ENCODE data around the gene ZDHHC9.

The ZDHHC9 gene

GRCh38 chrX:129840344-129840743 is 3.3 kb downstream of the ZDHHC9 start:
- Histone ChIP-seq H3K9ac (ENCODE audit: low read length) (no peak overlapping the region), H3K4me3 (ENCODE audit: low read length) (no peak overlapping the region)

DNA sequence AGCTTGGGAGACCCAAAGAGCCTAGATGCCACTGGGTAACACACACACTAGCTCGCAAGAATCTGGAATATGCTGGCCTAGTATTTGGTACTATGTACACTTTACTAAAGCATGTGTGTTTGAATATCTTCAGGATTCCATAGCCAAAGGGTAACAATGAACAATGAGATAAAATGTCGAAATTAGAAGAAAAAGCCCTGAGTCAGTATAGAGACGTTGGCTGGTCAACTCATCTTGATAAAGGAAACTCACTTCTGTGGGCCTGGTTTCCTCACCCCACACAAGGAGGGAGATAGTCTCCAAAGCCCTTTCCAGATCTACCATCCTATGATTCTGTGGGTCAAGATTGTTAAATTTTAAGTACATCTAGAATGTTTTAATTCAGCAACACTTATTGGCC is 6.9 kb downstream of the ZDHHC9 start:
- H3K4me3 ChIP-seq (ENCODE audit: low read length): no peak overlapping the region
- no peaks in the 10 kb centered on the region for H3K36me3 ChIP-seq (ENCODE audit: control insufficient read depth, insufficient read depth, low read length)
- peaks cover 2% of the 10 kb centered on the region for H3K27me3 ChIP-seq (ENCODE audit: control insufficient read depth, insufficient read depth, low read length)
- no peaks in the 10 kb centered on the region for H3K4me1 ChIP-seq (ENCODE audit: control insufficient read depth, insufficient read depth, low read length)
- no peak overlapping the region for H3K9ac ChIP-seq (ENCODE audit: low read length)
- H3K27ac ChIP-seq (ENCODE audit: low read depth, low read length): no peak overlapping the region

More at GRCh38 chrX:129840344-129840743, 3.3 kb downstream of the ZDHHC9 start:
- no peak overlapping the region for H3K27ac ChIP-seq (ENCODE audit: low read depth, low read length)
- H3K27me3 ChIP-seq (ENCODE audit: control insufficient read depth, insufficient read depth, low read length): peaks cover 4% of the 10 kb centered on the region
- no peaks in the 10 kb centered on the region for H3K36me3 ChIP-seq (ENCODE audit: control insufficient read depth, insufficient read depth, low read length)
- no peaks in the 10 kb centered on the region for H3K4me1 ChIP-seq (ENCODE audit: control insufficient read depth, insufficient read depth, low read length)

DNA sequence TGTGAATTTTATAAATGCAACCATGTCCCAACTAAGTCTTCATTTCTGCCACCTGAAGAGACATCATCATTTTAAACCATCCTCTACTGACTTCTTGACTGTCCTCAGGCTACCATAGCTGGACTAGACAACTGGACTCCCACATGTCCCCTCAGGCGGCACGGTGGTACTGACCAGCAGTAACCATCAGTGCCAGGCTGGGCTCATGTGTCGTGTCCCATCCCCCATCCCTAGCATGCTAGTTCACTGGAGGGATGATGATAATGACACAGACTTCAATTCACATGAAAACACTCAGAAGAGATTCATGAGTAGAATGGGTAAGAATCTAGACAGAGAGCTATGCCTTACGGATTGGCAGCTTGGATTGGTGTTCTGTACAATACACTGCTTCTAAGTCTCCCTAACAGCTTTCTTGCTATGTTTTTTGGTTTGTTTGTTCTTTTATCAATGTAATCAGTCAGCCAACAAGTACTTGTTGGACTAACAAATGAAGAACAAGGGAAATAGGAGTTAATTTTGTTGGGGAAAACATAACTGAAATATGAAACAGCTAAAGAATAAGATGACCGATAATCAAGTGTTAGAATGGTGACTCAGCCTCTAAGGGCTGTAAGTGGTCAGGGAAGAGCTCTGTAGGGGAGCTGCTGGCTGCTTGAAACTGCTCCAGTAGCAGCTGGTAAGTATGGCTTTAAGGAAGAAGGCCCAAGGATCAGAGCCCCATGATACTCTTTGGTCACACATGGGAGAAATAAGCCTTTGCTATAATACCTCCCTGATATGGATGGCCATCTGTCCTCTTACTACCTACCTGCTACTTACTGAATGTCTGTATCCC is 10.3 kb downstream of the ZDHHC9 start:
- Histone ChIP-seq H3K9ac (ENCODE audit: low read length) (no peak overlapping the region), H3K4me1 (ENCODE audit: control insufficient read depth, insufficient read depth, low read length) (no peaks in the 10 kb centered on the region), H3K4me3 (ENCODE audit: low read length) (no peak overlapping the region), H3K27ac (ENCODE audit: low read depth, low read length) (no peak overlapping the region), H3K27me3 (ENCODE audit: control insufficient read depth, insufficient read depth, low read length) (no peaks in the 10 kb centered on the region), H3K36me3 (ENCODE audit: control insufficient read depth, insufficient read depth, low read length) (no peaks in the 10 kb centered on the region)

- no peaks in the 10 kb centered on the region for H3K36me3 ChIP-seq (ENCODE audit: control insufficient read depth, insufficient read depth, low read length)
- H3K4me3 ChIP-seq (ENCODE audit: low read length): no peak overlapping the region
- no peak overlapping the region for H3K27ac ChIP-seq (ENCODE audit: low read depth, low read length)
- H3K9ac ChIP-seq (ENCODE audit: low read length): no peak overlapping the region
- H3K4me1 ChIP-seq (ENCODE audit: control insufficient read depth, insufficient read depth, low read length): no peaks in the 10 kb centered on the region
- no peaks in the 10 kb centered on the region for H3K27me3 ChIP-seq (ENCODE audit: control insufficient read depth, insufficient read depth, low read length)
Observed at GRCh38 chrX:129831091-129831885, 12.4 kb downstream of the ZDHHC9 start.

- Histone ChIP-seq H3K4me3 (ENCODE audit: low read length) (no peak overlapping the region), H3K36me3 (ENCODE audit: control insufficient read depth, insufficient read depth, low read length) (no peaks in the 10 kb centered on the region), H3K4me1 (ENCODE audit: control insufficient read depth, insufficient read depth, low read length) (no peaks in the 10 kb centered on the region), H3K27me3 (ENCODE audit: control insufficient read depth, insufficient read depth, low read length) (no peaks in the 10 kb centered on the region), H3K9ac (ENCODE audit: low read length) (no peak overlapping the region), H3K27ac (ENCODE audit: low read depth, low read length) (no peak overlapping the region)
Observed at GRCh38 chrX:129830494-129830893, 13.2 kb downstream of the ZDHHC9 start.

DNA sequence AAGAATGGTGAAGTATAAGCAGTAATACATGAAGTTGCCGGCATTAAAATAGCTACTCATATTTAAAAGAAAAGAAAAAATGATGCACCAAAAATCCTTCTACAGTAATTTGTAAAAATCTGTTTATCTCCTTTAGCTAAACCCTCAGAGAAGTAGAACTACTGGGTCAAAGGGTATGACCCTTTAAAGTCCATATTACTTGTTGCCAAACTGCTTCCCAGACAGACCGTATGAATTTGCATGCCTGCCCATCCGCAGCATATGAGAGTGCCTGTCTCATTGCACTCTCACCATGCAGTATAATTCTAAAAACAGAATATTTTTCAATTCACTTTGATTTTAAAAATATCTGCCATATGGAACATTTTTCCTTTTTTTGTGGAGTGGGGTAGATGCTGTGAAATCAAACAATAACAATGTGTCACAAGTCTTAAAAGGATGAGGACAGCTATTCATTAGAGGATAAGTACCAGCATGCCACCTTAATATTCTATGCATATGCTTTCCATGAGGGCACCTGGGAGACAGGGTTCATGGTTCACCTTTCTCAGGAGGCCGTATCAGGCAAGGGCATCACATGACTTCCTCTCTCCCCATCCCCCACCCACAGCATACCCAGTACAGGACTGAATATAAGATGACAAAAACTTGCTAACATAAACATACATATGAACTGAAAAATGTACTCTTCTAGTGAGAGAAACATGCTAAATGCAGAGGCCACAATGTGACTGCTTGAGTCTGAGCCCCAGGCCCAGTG is 17.8 kb downstream of the ZDHHC9 start:
- H3K4me3 ChIP-seq (ENCODE audit: low read length): no peak overlapping the region
- H3K27me3 ChIP-seq (ENCODE audit: control insufficient read depth, insufficient read depth, low read length): no peaks in the 10 kb centered on the region
- no peak overlapping the region for H3K27ac ChIP-seq (ENCODE audit: low read depth, low read length)
- H3K4me1 ChIP-seq (ENCODE audit: control insufficient read depth, insufficient read depth, low read length): no peaks in the 10 kb centered on the region
- no peaks in the 10 kb centered on the region for H3K36me3 ChIP-seq (ENCODE audit: control insufficient read depth, insufficient read depth, low read length)
- H3K9ac ChIP-seq (ENCODE audit: low read length): no peak overlapping the region

DNA sequence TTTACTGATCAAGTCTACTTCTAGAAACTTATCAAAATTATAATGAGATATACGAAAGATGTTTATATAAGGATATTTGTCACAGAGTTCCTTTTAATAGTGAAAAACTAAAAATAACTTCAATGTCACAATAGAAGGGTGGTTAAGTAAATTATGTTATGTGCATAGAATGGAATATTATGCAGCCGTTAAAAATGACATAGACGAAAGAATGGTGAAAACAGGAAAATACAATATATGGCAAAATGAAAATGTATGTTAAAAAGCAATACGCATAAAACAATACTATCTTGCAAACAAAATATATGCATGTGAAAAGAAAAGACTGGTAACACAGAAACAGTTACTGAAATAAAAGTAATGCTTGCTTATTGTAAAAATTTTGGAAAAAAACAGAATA is 19.1 kb downstream of the ZDHHC9 start:
- Histone ChIP-seq H3K4me1 (ENCODE audit: control insufficient read depth, insufficient read depth, low read length) (no peaks in the 10 kb centered on the region), H3K27me3 (ENCODE audit: control insufficient read depth, insufficient read depth, low read length) (no peaks in the 10 kb centered on the region), H3K36me3 (ENCODE audit: control insufficient read depth, insufficient read depth, low read length) (no peaks in the 10 kb centered on the region), H3K4me3 (ENCODE audit: low read length) (no peak overlapping the region), H3K9ac (ENCODE audit: low read length) (no peak overlapping the region), H3K27ac (ENCODE audit: low read depth, low read length) (no peak overlapping the region)

- no peaks in the 10 kb centered on the region for H3K27me3 ChIP-seq (ENCODE audit: control insufficient read depth, insufficient read depth, low read length)
- no peaks in the 10 kb centered on the region for H3K36me3 ChIP-seq (ENCODE audit: control insufficient read depth, insufficient read depth, low read length)
- H3K4me1 ChIP-seq (ENCODE audit: control insufficient read depth, insufficient read depth, low read length): no peaks in the 10 kb centered on the region
- no peak overlapping the region for H3K27ac ChIP-seq (ENCODE audit: low read depth, low read length)
- H3K4me3 ChIP-seq (ENCODE audit: low read length): no peak overlapping the region
- no peak overlapping the region for H3K9ac ChIP-seq (ENCODE audit: low read length)
Observed at GRCh38 chrX:129823522-129823921, 20.2 kb downstream of the ZDHHC9 start.

DNA sequence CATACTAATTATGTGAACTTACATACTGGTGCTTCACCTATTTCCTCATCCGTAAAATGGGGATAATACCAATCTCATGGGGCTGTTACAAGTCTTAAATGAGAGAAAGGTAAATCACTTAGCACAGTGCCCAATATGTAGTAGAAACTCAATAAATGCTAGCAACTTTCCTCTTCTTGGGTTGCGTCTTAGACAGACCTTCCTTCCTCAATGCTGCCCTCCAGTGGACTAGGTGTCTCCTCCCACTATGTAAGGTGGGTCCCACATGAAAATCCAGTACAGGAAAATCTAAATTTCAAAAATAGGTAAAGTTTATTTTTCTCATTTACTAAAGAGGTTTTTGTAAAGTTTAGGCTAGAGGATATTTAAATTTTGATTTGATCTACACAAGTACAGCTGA is 20.6 kb downstream of the ZDHHC9 start:
- H3K4me1 ChIP-seq (ENCODE audit: control insufficient read depth, insufficient read depth, low read length): no peaks in the 10 kb centered on the region

DNA sequence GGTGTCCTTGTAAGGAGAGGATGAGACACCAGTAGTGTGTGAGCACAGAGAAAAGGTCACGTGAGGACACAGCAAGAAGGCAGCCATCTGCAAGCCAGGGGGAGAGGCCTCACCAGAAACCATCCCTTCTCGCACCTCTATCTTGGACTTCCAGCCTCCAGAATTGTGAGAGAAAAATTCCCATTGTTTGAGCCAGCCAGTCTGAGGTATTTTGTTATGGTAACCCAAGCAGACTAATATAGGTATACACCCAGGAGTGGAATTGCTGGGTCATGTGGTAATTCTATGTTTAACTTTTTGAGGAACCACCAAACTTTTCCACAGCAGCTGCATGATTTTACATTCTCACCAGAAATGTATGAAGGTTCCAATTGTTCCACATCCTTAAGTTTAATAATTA is 25.6 kb downstream of the ZDHHC9 start:
- no peaks in the 10 kb centered on the region for H3K27me3 ChIP-seq (ENCODE audit: control insufficient read depth, insufficient read depth, low read length)
- no peak overlapping the region for H3K27ac ChIP-seq (ENCODE audit: low read depth, low read length)
- no peak overlapping the region for H3K9ac ChIP-seq (ENCODE audit: low read length)
- no peaks in the 10 kb centered on the region for H3K36me3 ChIP-seq (ENCODE audit: control insufficient read depth, insufficient read depth, low read length)
- no peak overlapping the region for H3K4me3 ChIP-seq (ENCODE audit: low read length)
- no peaks in the 10 kb centered on the region for H3K4me1 ChIP-seq (ENCODE audit: control insufficient read depth, insufficient read depth, low read length)

More for the DNA sequence above, 20.6 kb downstream of the ZDHHC9 start:
- no peak overlapping the region for H3K4me3 ChIP-seq (ENCODE audit: low read length)
- no peaks in the 10 kb centered on the region for H3K27me3 ChIP-seq (ENCODE audit: control insufficient read depth, insufficient read depth, low read length)
- H3K36me3 ChIP-seq (ENCODE audit: control insufficient read depth, insufficient read depth, low read length): no peaks in the 10 kb centered on the region
- no peak overlapping the region for H3K27ac ChIP-seq (ENCODE audit: low read depth, low read length)
- no peak overlapping the region for H3K9ac ChIP-seq (ENCODE audit: low read length)

DNA sequence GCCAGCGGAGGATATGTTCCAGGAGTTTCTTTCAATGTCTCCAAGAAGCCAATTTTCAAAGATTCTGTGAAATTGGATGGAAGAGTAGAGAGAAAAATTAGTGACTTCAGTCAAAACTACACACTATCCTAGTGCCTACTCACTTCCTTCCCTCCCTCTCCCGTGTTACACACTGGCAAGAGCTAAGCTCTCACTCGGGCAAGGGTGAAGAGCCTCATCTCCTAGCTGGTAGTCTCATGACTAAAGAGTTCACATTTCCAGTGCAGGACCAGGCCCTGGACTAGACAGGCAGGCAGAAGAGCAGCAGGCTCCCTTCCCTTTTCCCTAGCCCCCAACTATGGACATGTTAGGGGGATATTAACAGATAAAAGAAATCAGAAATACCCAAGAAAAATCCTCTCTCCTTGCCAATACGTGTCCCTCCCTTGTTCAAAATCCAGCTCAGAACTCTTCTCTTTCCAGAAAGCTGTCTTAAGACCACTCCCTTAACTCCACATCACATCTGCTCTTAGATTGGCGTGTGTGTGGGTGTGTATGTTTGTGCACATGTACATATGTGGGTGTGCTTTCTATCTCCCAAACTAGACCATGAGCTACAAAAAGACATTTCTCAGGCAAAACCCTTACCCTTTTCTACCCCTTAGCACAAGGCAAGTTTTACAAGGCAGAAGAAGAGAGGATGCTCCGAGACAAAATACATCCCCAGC is 29.9 kb downstream of the ZDHHC9 start:
- Histone ChIP-seq H3K9ac (ENCODE audit: low read length) (no peak overlapping the region), H3K4me3 (ENCODE audit: low read length) (no peak overlapping the region), H3K27ac (ENCODE audit: low read depth, low read length) (no peak overlapping the region), H3K36me3 (ENCODE audit: control insufficient read depth, insufficient read depth, low read length) (no peaks in the 10 kb centered on the region), H3K4me1 (ENCODE audit: control insufficient read depth, insufficient read depth, low read length) (no peaks in the 10 kb centered on the region), H3K27me3 (ENCODE audit: control insufficient read depth, insufficient read depth, low read length) (no peaks in the 10 kb centered on the region)

Measured in rectal smooth muscle tissue (tissue), 1 donor.